GM21723 (cell line): ENCODE measurements around the gene DCP1A.
"Not testable (repeated sequence)": the region's sequence is repeated elsewhere in the genome, so short reads cannot be mapped to it uniquely, and the experiment has no call there.

Experiments used
- ATAC-seq: cut with Tn5 transposase; IDR thresholded peaks from one replicate; pipeline ENCODE4 v1.9.1; 2021; ENCODE audit warnings: mild to moderate bottlenecking, moderate library complexity; ENCODE audit not compliant: unreplicated experiment

DCP1A gene

DNA sequence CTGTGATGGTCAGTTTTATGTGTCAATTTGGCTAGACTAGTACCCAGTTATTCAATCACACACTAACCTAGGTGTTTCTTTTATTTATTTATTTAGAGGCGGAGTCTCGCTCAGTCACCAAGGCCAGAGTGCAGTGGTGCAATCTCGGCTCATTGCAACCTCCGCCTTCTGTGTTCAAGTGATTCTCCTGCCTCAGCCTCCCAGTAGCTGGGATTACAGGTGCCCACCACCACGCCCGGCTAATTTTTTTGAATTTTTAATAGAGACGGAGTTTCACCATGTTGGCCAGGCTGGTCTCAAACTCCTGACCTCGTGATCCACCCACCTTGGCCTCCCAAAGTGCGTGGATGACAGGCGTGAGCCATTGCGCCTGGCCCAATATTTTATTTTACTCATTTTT lies 78.2 kb downstream of the DCP1A start:
- not testable (repeated sequence) for ATAC-seq

GRCh38 chr3:53267766-53268165 lies 79.6 kb downstream of the DCP1A start:
- ATAC-seq = no peak

DNA sequence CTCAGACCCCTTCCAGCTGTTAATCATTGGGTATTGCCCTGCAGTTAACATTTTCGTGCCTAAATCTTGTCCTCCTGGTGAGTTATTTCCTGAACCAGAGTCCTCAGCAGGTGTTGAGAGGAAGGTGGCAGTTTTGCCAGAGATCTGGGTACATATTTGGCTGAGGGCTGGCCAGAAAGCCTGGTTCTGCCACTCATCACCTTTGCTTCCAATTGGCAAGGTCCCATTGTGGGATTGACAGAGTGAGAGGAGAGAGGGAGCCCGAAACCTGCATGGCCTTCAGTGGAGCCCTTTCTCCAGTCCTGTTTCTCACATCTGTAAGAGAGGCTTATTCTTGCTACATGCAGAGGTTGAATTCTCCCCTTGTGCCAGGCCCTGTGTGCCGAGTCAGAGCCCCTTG lies 82.6 kb downstream of the DCP1A start:
- ATAC-seq = no peak

DNA sequence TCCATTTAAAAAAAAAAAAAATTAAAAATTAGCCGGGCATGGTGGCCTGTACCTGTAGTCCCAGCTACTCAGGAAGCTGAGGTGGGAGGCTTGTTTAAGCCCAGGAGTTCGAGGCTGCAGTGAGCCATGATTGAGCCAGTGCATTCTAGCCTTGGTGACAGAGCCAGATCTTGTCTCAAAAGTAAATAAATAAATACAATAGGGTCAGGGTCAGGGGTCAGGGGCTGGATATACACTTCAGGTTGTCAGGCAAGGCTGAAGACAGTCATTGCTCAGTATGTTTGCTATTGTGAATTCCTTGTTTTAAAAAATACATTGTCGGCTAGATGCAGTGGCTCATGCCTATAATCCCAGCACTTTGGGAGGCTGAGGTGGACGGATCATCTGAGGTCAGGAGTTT lies 83.4 kb downstream of the DCP1A start:
- no peak for ATAC-seq

GRCh38 chr3:53261712-53262111 lies 85.6 kb downstream of the DCP1A start:
- no peak for ATAC-seq

GRCh38 chr3:53260286-53260785 lies 87.0 kb downstream of the DCP1A start:
- no peak for ATAC-seq

GRCh38 chr3:53259427-53260259 lies 87.7 kb downstream of the DCP1A start:
- no peak for ATAC-seq

GRCh38 chr3:53258600-53259426 lies 88.5 kb downstream of the DCP1A start:
- ATAC-seq = no peak

DNA sequence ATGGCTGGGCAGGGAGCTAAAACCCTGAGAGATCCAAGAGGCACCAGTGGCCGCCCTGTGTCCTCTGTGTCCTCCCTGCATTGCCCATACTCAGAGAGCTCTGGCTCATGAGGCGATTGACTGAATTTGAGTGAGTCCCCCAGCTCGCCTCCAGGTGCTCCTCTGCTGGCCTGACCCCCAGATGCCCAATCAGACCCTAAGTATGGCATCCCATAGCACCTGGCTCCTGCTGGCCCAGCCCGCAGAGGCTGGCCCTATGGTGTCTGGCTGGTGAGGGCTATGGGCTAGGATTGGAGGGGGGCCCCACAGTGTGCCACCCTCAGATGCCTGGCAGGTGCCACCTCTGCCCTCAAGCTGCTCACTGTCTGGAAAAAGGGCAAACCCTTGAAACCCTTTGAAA lies 89.9 kb downstream of the DCP1A start:
- ATAC-seq = no peak

DNA sequence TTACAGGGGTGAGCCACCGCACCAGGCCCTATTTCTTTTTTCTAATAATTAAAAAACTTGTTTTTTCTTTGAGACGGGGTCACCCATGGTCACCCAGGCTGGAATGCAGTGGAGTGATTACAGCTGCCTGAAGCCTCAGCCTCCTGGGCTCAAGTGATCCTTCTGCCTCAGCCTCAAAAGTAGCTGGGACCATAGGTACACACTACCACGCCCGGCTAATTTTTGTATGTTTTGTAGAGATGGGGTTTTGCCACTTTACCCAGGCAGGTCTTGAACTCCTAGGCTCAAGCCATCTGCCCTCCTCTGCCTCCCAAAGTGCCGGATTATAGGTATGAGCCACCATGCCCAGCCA lies 90.7 kb downstream of the DCP1A start:
- no peak for ATAC-seq

GRCh38 chr3:53255775-53256703 lies 91.3 kb downstream of the DCP1A start, which contains the start of gene TKT:
TKT (minus strand) TSS chr3:53256022; CDS start chr3:53255942, 80 bp downstream.
- peak; percentile 57 for ATAC-seq

DNA sequence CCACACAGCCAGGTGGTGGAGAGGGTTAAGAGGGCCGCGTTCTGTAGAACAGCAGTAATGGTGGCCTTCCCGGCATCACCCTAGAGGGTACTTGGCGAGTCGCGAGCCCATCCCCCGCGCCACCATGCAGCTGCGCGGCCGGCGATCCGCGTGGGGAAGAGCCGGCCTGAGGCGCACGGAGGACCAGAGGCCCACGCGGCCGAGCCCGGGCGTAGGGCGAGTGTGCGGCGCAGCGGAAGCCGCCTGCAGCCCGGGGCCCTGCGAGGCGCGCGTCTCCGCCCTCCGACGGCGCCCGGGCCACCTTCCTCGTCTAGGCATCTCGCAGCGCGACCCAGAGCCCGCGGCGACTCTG lies 91.9 kb downstream of the DCP1A start:
- peak; percentile 42 for ATAC-seq

DNA sequence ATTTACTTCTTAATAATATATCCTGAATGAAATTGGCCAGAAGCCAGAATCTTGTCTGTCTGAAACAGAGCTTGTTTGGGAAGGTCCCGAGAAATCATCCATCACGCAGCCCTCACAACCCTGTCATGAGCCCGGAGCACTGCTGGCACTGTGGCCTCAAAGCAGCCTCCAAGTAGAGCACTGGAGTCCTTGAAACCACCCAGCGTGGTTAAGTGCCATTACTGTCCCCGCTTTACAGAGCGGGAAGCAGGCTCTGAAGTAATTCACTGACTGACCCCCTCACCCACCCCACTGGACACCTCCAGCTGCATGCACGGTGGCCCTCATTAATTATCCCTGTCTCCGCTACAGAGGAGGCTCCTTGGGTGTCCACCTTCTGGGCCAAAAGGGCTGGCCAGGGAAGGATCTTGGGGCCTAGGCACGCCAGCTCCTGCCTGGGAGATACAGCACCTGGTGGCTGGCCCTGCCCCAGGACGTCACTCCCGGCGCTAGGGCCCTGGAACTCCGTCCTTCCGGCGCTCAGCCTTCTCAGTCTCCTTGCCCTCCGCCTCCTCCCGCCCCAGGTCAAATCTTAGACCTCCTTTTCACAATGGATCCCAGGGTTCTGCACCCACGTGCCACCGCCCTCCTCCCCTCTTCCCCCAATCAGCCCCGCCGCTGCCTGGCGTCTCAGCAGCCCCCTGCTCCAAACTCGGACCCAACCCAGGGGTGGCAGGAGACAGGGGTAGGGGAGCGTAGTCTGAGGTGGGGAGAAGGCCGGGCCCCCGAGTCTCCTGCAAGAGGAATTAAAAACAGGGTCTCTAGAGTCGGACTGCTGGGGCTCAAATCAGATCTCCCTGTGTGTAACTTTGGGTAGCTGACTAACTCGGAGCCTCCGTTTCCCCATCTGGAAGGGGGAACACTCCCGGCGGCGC lies 92.6 kb downstream of the DCP1A start:
- peak; percentile 60 for ATAC-seq

DNA sequence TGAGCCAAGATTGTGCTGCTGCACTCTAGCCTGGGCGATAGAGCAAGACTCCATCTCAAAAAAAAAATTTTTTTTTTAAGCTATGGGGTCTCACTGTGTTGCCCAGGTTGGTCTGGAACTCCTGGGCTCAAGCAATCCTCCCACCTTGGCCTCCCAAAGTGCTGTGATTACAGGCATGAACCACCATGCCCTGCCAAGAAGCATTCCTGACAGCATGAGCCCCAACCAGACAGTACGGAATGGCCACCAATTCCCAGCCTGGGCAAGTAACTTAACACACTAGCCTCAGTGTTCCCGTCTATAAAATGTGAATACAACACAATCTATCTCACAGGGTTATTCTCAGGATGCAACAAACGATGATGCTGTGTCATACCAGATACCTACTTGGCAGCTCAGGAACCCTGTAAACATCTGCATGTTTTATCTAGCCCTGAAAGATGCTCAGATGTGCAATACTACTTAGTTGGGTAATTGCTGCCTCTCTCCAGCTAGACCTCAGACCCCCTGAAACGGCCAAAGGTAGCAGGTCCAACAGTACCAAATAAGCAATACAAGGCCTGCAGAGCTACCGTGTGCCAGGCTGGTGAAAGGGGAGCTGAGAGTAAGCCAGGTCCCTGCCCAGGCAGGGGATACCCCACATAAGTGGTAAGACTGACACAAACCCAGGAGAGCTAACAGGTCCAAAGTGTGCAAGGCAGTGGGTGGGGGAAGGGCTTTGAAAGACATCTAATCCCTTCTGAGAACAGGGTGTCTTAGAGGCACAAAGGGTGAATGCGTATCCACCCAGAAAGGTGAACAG lies 93.4 kb downstream of the DCP1A start:
- no peak for ATAC-seq

DNA sequence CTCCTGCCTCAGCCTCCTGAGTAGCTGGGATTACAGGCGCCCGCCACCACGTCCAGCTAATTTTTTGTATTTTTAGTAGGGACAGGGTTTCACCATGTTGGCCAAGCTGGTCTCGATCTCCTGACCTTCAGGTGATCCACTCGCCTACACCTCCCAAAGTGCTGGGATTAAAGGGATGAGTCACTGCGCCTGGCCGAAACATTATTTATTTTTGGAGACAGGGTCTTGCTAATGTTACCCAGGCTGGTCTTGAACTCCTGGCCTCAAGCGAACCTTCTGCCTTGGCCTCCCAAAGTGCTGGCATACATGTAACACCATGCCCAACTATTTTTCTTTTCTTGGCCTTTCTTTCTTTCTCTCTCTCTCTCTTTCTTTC lies 94.4 kb downstream of the DCP1A start:
- not testable (repeated sequence) for ATAC-seq

GRCh38 chr3:53252096-53252946 lies 95.0 kb downstream of the DCP1A start:
- ATAC-seq = no peak

GRCh38 chr3:53250881-53251605 lies 96.3 kb downstream of the DCP1A start:
- ATAC-seq = no peak
